Activated T-cell treated with anti-CD3 and anti-CD28 coated beads for 4 hours (primary cell): ENCODE data around the gene SPTBN1.

ENCODE experiments used
- DNase-seq: peaks from one replicate; pipeline ENCODE4 v3.0.0-alpha.2; 2020

The SPTBN1 gene

GRCh38 chr2:54534625-54535024 is 78.5 kb downstream of the SPTBN1 start:
- no peak for DNase-seq

- no peak for DNase-seq
Measured at GRCh38 chr2:54535599-54536195, 79.6 kb downstream of the SPTBN1 start.

- no peak for DNase-seq
Measured at GRCh38 chr2:54536720-54537119, 80.6 kb downstream of the SPTBN1 start.

GRCh38 chr2:54538537-54538936 is 82.4 kb downstream of the SPTBN1 start:
- no peak for DNase-seq

GRCh38 chr2:54539683-54540082 is 83.6 kb downstream of the SPTBN1 start:
- DNase-seq = no peak

- no peak for DNase-seq
Measured at GRCh38 chr2:54540194-54540593, 84.1 kb downstream of the SPTBN1 start.

- no peak for DNase-seq
Measured at GRCh38 chr2:54541995-54542394, 85.9 kb downstream of the SPTBN1 start.

GRCh38 chr2:54543733-54544396 is 87.7 kb downstream of the SPTBN1 start:
- no peak for DNase-seq

- DNase-seq = no peak
Measured at GRCh38 chr2:54545702-54546450, 89.7 kb downstream of the SPTBN1 start.

GRCh38 chr2:54546518-54546917 is 90.4 kb downstream of the SPTBN1 start:
- no peak for DNase-seq

- DNase-seq = no peak
Measured at GRCh38 chr2:54546923-54547720, 91.0 kb downstream of the SPTBN1 start.

GRCh38 chr2:54549430-54549829 is 93.3 kb downstream of the SPTBN1 start:
- DNase-seq = no peak

- no peak for DNase-seq
Measured at GRCh38 chr2:54549917-54550518, 93.9 kb downstream of the SPTBN1 start.

- no peak for DNase-seq
Measured at GRCh38 chr2:54550547-54550946, 94.4 kb downstream of the SPTBN1 start.

GRCh38 chr2:54551123-54551756 is 95.1 kb downstream of the SPTBN1 start:
- no peak for DNase-seq

GRCh38 chr2:54553075-54553474 is 96.9 kb downstream of the SPTBN1 start:
- DNase-seq = no peak

GRCh38 chr2:54553775-54554174 is 97.6 kb downstream of the SPTBN1 start:
- no peak for DNase-seq

GRCh38 chr2:54555318-54555837 is 99.3 kb downstream of the SPTBN1 start:
- DNase-seq = no peak

GRCh38 chr2:54556621-54557121 is 100.5 kb downstream of the SPTBN1 start:
- no peak for DNase-seq

GRCh38 chr2:54557211-54557600 is 101.1 kb downstream of the SPTBN1 start:
- DNase-seq = no peak

- peak; percentile 60 for DNase-seq
Measured at GRCh38 chr2:54557601-54558187, 101.6 kb downstream of the SPTBN1 start.
